Mesodermal cell (in vitro differentiated cells): ENCODE results near the gene ESRRA. TPM values are rescaled to one million over a fixed set of nuclear protein-coding genes. Genes with fewer than 3 reads are reported as not detected.

ENCODE experiments used
- H3K27ac ChIP-seq: 2 replicates; pipeline ENCODE4 v1.7.0; 2013; ENCODE audit warnings: mild to moderate bottlenecking, low read depth, low read length, moderate library complexity; ENCODE audit not compliant: severe bottlenecking
- H3K36me3 ChIP-seq: 2 replicates; pipeline ENCODE4 v1.7.1; 2013; ENCODE audit warnings: mild to moderate bottlenecking, low read length, moderate library complexity; ENCODE audit not compliant: control insufficient read depth, insufficient read depth
- H3K4me1 ChIP-seq: one replicate; pipeline ENCODE4 v1.7.1; 2013; ENCODE audit warnings: mild to moderate bottlenecking, low read length; ENCODE audit not compliant: insufficient read depth, control insufficient read depth, poor library complexity, severe bottlenecking
- H3K4me3 ChIP-seq: 2 replicates; pipeline ENCODE4 v1.7.0; 2013; ENCODE audit warnings: low read length, control low read depth, mild to moderate bottlenecking; ENCODE audit not compliant: insufficient read depth, poor library complexity, severe bottlenecking; ENCODE audit errors: extremely low read depth
- H3K9me3 ChIP-seq: 2 replicates; pipeline ENCODE4 v1.7.1; 2013; ENCODE audit warnings: mild to moderate bottlenecking, low read length, moderate library complexity; ENCODE audit not compliant: control insufficient read depth
- WGBS, 2 experiments: methylation state at CpG; one replicate each; pipeline ENCODE4 v1.1.5; 2013; ENCODE audit warnings: missing lambda C conversion rate in 2 of 2; ENCODE audit not compliant: insufficient coverage in 2 of 2; 5-methylcytosine and 5-hydroxymethylcytosine counted together
- polyA plus RNA-seq, 2 experiments: library from polyadenylated mRNA; stranded (reverse); fragments of 50-300 nt; gene quantifications; one replicate each; pipeline ENCODE4 v1.2.3, GENCODE V29; 2013

Gene ESRRA
- polyA plus RNA-seq (2013, experiment 1 of 2) = 24.1 TPM
- 17.7 TPM for polyA plus RNA-seq (2013, experiment 2 of 2)

DNA sequence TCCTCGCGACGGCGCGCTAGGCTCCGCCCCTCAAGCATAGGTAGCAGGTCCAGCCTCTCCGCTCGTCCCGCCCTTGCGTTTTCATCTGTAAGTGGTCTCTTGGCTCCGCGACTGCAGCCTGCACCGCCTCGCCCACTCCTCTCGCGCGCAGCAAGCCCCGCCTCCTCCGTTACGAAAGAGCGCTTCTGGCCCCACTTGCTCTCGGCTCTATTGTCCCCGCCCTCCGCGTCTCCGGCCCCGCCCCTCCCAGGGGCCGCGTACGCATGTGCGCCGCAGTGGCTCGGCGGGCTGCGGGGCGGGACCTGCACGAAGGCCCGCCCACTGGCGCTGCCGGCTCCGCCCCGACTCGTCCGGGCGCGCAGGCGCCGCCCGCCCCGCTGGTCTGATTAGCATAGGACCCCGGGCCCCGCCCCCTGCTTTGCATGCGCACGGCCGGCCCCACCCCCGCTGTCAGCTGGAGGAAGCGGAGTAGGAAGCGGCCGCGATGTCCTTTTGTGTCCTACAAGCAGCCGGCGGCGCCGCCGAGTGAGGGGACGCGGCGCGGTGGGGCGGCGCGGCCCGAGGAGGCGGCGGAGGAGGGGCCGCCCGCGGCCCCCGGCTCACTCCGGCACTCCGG lies at the start of gene ESRRA:
TSS of gene ESRRA (plus strand) at position 450 of the 616 bp plus-strand sequence. CDS start 1,656 bp downstream, outside the sequence.
- H3K27ac ChIP-seq = peak within 1 kb of the TSS; percentile 91
- H3K9me3 ChIP-seq = no peaks in the 10 kb centered on the region
- peaks cover 4% of the 10 kb centered on the region for H3K36me3 ChIP-seq
- WGBS, 2 experiments = 0 to 1% methylated on average over 42 to 72 of the region's 81 CpGs
- peak within 1 kb of the TSS; percentile 68 for H3K4me3 ChIP-seq
- peaks cover 15% of the 10 kb centered on the region for H3K4me1 ChIP-seq

DNA sequence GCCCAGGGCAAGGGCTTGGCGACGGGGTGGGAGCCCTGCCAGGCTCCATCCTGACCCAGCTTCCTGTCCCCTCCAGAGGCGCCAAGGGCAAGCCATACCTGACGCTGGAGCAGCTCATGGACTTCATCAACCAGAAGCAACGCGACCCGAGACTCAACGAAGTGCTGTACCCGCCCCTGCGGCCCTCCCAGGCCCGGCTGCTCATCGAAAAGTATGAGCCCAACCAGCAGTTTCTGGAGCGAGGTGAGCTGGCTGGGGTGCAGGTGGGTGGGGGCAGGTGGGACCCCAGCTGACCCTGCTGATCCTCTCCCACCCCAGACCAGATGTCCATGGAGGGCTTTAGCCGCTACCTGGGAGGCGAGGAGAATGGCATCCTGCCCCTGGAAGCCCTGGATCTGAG lies 49.0 kb upstream of the ESRRA start:
- WGBS, 2 experiments = 96 to 98% methylated on average over 12 to 14 of the region's 15 CpGs
- Histone ChIP-seq H3K9me3 (no peaks in the 10 kb centered on the region), H3K27ac (no peak overlapping the region), H3K4me1 (peaks cover 11% of the 10 kb centered on the region), H3K4me3 (no peak overlapping the region), H3K36me3 (peaks cover 69% of the 10 kb centered on the region)

DNA sequence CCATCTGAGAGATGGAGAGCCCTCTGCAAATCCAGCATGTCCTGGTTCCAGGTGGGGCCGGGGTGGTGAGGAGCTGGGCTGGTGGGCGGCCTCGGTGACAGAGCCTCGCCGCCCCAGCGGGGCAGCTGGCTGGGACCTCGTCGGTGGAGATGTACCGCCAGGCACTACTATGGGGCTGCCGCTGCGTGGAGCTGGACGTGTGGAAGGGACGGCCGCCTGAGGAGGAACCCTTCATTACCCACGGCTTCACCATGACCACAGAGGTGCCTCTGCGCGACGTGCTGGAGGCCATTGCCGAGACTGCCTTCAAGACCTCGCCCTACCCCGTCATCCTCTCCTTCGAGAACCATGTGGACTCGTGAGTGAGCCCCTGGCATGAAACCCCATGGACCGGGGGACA lies 47.0 kb upstream of the ESRRA start:
- 95% methylated on average over 23 to 24 of the region's 24 CpGs for WGBS, 2 experiments
- peaks cover 85% of the 10 kb centered on the region for H3K36me3 ChIP-seq

DNA sequence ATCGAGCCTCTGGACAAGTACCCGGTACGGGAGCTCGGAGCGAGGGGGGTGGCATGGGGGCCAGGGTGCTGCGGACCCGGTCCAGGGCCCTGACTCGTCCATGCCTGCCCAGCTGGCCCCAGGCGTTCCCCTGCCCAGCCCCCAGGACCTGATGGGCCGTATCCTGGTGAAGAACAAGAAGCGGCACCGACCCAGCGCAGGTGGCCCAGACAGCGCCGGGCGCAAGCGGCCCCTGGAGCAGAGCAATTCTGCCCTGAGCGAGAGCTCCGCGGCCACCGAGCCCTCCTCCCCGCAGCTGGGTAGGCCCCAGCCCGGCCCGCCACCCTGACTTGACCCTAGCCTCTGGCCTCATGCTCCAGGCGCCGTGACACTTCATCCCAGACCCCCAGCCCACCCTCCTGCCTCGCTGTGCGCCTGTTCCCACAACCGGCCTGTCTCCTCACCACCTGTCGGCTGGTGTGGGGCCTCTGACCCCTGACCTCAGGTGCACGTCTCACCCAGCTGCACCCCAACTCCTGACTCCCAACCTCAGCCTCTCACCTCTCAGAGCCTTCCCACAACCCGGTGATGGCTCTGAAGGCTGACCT lies 46.3 kb upstream of the ESRRA start:
- H3K27ac ChIP-seq = no peak overlapping the region
- no peak overlapping the region for H3K4me3 ChIP-seq
- WGBS, 2 experiments = 94 to 98% methylated on average over 30 to 32 of the region's 32 CpGs
- H3K9me3 ChIP-seq = no peaks in the 10 kb centered on the region
- H3K36me3 ChIP-seq = peaks cover 89% of the 10 kb centered on the region
- H3K4me1 ChIP-seq = peaks cover 21% of the 10 kb centered on the region

More for the DNA sequence above, 47.0 kb upstream of the ESRRA start:
- no peak overlapping the region for H3K4me3 ChIP-seq
- no peak overlapping the region for H3K27ac ChIP-seq
- H3K9me3 ChIP-seq = no peaks in the 10 kb centered on the region
- H3K4me1 ChIP-seq = peaks cover 14% of the 10 kb centered on the region

DNA sequence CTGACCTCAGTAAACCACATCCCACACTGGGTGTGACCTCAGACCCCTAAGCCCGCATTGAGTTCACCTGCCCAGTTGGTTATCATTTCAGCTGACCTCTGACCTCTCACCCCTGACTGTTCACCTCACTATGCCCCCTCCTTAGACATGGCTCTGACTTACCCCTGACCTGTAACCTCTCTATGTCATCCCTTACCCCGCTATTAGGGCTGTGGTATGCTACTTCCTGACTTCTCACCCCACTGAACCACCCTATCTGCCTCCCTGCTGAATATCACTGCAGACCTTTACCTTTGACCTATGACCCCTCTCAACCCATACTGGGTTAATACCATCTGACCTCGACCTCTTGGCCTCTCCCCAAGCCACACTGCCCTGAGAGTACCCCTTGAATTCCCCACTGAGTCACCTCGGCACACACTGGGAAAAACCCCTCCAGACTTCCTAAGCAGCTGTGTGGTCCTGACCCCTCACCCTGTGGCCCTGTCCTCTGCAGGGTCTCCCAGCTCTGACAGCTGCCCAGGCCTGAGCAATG lies 45.7 kb upstream of the ESRRA start:
- peaks cover 90% of the 10 kb centered on the region for H3K36me3 ChIP-seq
- H3K4me3 ChIP-seq = no peak overlapping the region
- 89 to 91% methylated on average over 3 to 4 of the region's 4 CpGs for WGBS, 2 experiments
- no peak overlapping the region for H3K27ac ChIP-seq
- H3K4me1 ChIP-seq = peaks cover 23% of the 10 kb centered on the region
- no peaks in the 10 kb centered on the region for H3K9me3 ChIP-seq

DNA sequence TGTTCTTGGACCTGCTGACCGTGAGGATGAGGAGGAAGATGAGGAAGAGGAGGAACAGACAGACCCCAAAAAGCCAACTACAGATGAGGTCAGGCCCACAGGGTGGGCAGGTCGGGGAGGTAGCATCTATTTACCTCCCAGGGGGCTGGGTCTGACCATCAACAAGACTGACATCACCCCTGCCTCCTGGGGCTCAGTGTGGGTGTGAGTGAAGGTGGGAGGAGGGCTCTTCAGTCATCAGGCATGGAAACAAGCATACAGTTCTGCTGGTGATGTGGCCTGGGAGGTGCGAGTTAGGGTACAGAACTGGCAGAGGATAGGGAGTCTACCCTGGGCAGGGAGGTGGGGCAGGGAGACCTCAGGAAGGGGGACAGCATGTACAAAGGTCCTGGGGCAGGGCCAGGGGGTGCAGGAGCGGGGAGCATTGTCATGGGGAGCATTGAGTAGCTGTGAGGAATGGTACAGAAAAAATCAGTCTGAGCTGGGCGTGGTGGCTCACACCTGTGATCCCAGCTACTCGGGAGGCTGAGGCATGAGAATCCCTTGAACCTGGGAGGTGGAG lies 45.1 kb upstream of the ESRRA start:
- peaks cover 89% of the 10 kb centered on the region for H3K36me3 ChIP-seq
- no peaks in the 10 kb centered on the region for H3K9me3 ChIP-seq
- no peak overlapping the region for H3K4me3 ChIP-seq
- no peak overlapping the region for H3K27ac ChIP-seq
- H3K4me1 ChIP-seq = peaks cover 23% of the 10 kb centered on the region
- WGBS, 2 experiments = 88 to 98% methylated on average over 4 to 5 of the region's 6 CpGs

DNA sequence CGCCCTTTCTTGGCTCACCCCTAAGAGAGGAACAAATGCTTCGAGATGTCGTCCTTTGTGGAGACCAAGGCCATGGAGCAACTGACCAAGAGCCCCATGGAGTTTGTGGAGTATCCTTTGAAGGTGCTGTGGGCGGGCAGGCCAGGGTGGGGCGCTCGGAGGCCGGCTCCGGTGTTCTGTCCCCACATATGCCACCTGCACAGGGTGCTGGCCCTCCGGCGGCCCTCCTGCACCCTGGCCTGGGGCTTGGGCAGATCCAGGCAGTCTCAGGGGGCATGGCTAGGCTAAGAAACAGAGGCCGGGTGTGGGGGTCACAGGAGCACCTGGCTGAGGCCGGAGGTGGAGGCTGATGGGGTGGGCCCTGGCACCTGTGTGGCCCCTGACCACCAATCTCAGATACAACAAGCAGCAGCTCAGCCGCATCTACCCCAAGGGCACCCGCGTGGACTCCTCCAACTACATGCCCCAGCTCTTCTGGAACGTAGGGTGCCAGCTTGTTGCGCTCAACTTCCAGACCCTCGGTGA lies 43.7 kb upstream of the ESRRA start:
- H3K4me1 ChIP-seq = peaks cover 23% of the 10 kb centered on the region
- H3K36me3 ChIP-seq = peaks cover 89% of the 10 kb centered on the region
- no peak overlapping the region for H3K4me3 ChIP-seq
- H3K27ac ChIP-seq = no peak overlapping the region
- 95% methylated on average over 14 to 18 of the region's 18 CpGs for WGBS, 2 experiments
- H3K9me3 ChIP-seq = no peaks in the 10 kb centered on the region

DNA sequence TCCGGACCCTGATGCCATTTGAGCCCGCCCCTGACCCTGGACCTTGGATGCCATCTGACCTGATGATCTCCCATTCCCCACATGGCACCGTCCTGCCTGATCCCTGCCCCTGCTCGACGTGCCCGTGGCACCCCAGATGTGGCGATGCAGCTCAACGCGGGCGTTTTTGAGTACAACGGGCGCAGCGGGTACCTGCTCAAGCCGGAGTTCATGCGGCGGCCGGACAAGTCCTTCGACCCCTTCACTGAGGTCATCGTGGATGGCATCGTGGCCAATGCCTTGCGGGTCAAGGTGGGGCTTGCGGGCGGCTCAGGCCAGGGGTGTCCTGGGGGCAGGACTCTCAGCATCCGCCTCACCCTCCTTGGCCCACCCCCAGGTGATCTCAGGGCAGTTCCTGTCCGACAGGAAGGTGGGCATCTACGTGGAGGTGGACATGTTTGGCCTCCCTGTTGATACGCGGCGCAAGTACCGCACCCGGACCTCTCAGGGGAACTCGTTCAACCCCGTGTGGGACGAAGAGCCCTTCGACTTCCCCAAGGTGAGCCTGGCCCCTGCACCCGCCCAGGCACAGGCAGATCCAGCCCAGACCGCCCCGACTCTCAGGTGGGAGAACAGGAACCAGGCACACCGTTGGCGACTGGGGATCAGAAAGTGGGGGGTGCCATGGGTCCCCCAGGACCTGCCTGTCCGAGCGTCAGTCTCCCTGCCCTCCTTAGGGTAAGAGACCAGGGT lies 42.9 kb upstream of the ESRRA start:
- Histone ChIP-seq H3K4me3 (no peak overlapping the region), H3K27ac (peak overlapping the region; percentile 83), H3K4me1 (peaks cover 28% of the 10 kb centered on the region), H3K9me3 (no peaks in the 10 kb centered on the region), H3K36me3 (peaks cover 92% of the 10 kb centered on the region)
- 95 to 96% methylated on average over 34 to 41 of the region's 42 CpGs for WGBS, 2 experiments

DNA sequence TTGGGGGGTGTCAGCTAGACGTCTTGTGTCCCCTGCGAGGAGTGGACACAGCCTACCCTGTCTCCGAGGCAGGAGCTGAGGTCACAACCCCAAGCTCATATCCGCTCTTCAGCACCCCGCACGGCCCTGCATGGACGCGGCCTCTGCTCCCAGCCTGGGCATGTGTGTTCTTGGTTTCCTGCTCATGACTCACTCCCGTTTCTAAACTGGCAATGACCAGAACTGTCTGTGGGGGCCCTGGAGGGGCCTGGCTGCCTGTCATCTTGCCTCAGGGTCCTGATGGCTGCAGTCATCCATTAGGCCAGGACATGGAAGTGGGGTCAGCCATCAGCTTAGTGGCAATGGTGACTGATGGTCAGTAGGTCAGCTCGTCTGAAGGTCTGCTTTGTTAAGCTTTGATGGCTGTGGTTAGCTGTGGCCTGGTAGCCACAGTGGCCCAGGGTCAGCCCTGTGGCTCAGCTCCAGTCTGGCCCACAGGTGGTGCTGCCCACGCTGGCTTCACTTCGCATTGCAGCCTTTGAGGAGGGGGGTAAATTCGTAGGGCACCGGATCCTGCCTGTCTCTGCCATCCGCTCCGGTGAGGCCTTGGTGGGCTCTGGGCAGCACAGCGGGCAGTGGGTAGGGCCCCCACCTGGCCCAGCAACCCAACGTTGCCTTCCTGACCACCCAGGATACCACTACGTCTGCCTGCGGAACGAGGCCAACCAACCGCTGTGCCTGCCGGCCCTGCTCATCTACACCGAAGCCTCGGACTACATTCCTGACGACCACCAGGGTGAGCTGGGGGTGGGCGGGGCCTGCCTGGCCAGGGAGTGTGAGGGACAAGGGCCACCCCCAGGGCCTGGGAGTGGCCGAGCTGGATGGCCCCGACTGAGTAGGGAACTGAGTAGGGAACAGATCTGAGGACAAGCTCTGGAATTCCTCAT lies 42.0 kb upstream of the ESRRA start:
- H3K27ac ChIP-seq = peak overlapping the region; percentile 83
- 81 to 83% methylated on average over 23 to 26 of the region's 29 CpGs for WGBS, 2 experiments
- peaks cover 32% of the 10 kb centered on the region for H3K4me1 ChIP-seq
- no peak overlapping the region for H3K4me3 ChIP-seq
- peaks cover 91% of the 10 kb centered on the region for H3K36me3 ChIP-seq
- H3K9me3 ChIP-seq = no peaks in the 10 kb centered on the region
